HEK293 (cell line): ENCODE measurements around the gene NHLH1.
A peak's percentile ranks its signal among the peaks of the same experiment; 100 is the strongest.

Experiments used
- CTCF ChIA-PET: fragments of 350-600 bp; formaldehyde crosslinking; extraction: SDS; loops from one replicate; lab custom pipeline; 2021; ENCODE audit warnings: antibody characterized with exemption; lab: Yijun Ruan, JAX
- POLR2A ChIA-PET: fragments of 300-600 bp; formaldehyde crosslinking; extraction: SDS; loops from one replicate; lab custom pipeline; 2020; ENCODE audit warnings: antibody characterized with exemption, inconsistent platforms; lab: Yijun Ruan, JAX
- H3K27ac ChIP-seq: fragments of 200-500 bp; sonication (Bioruptor generic); 2 replicates; pipeline ENCODE4 v1.5.1; 2014; ENCODE audit warnings: low read depth, low read length, control low read depth, inconsistent platforms; ENCODE audit errors: extremely low read depth
- H3K36me3 ChIP-seq, 2 experiments: fragments of 200-500 bp in 1 of 2; sonication (Bioruptor generic) in 1 of 2; 1 replicate in 1 of 2; 2 replicates in 1 of 2; pipeline ENCODE4 v1.5.1; 2014 to 2017; ENCODE audit warnings: inconsistent platforms in 2 of 2, low read length in 2 of 2; ENCODE audit not compliant: control insufficient read depth in 2 of 2, insufficient read depth in 1 of 2
- H3K4me1 ChIP-seq: fragments of 200-500 bp; sonication (Bioruptor generic); 2 replicates; pipeline ENCODE4 v1.5.1; 2014; ENCODE audit warnings: mild to moderate bottlenecking, low read length, inconsistent platforms; ENCODE audit not compliant: control insufficient read depth, insufficient read depth
- H3K4me3 ChIP-seq: 2 replicates; pipeline ENCODE4 v1.5.1; 2011; ENCODE audit warnings: low read depth, mild to moderate bottlenecking, control low read depth, low read length, moderate library complexity
- H3K9me3 ChIP-seq: fragments of 200-500 bp; sonication (Bioruptor generic); 2 replicates; pipeline ENCODE4 v1.5.1; 2014; ENCODE audit warnings: low read depth, low read length, inconsistent platforms; ENCODE audit not compliant: control insufficient read depth, insufficient read depth
- BCL11B ChIP-seq: fragments of 450-650 bp; formaldehyde crosslinking; IDR thresholded peaks from 2 replicates; pipeline ENCODE4 v1.5.1; 2016; ENCODE audit warnings: low read depth, missing biosample characterization, missing genetic modification characterization
- HOXD13 ChIP-seq: sonication (generic); formaldehyde crosslinking; IDR thresholded peaks from 2 replicates; pipeline ENCODE4 v1.8.0; 2022; ENCODE audit warnings: missing genetic modification reagents, borderline replicate concordance
- KLF1 ChIP-seq: fragments of 450-650 bp; formaldehyde crosslinking; IDR thresholded peaks from 2 replicates; pipeline ENCODE4 v1.5.1; 2016; ENCODE audit warnings: missing biosample characterization, missing genetic modification characterization
- REPIN1 ChIP-seq: fragments of 450-650 bp; formaldehyde crosslinking; IDR thresholded peaks from 2 replicates; pipeline ENCODE4 v1.5.1; 2017; ENCODE audit warnings: missing biosample characterization, missing genetic modification characterization, low read depth
- TRIM28 ChIP-seq: IDR thresholded peaks from 2 replicates; pipeline ENCODE4 v1.6.1; 2011; ENCODE audit warnings: low read length, control low read depth, borderline replicate concordance
- ZBTB17 ChIP-seq: fragments of 450-650 bp; formaldehyde crosslinking; IDR thresholded peaks from 2 replicates; pipeline ENCODE4 v1.5.1; 2016; ENCODE audit warnings: missing biosample characterization, missing genetic modification characterization
- ZBTB21 ChIP-seq: fragments of 450-650 bp; formaldehyde crosslinking; IDR thresholded peaks from 2 replicates; pipeline ENCODE4 v1.5.1; 2017; ENCODE audit warnings: missing biosample characterization, missing genetic modification characterization
- ZBTB7A ChIP-seq: fragments of 450-650 bp; formaldehyde crosslinking; IDR thresholded peaks from 2 replicates; pipeline ENCODE4 v1.5.1; 2016; ENCODE audit warnings: low read depth, missing biosample characterization, missing genetic modification characterization
- ZFP69B ChIP-seq: fragments of 450-650 bp; formaldehyde crosslinking; IDR thresholded peaks from 2 replicates; pipeline ENCODE4 v1.5.1; 2016; ENCODE audit warnings: missing biosample characterization, missing genetic modification characterization
- ZNF211 ChIP-seq: fragments of 450-650 bp; formaldehyde crosslinking; IDR thresholded peaks from 2 replicates; pipeline ENCODE4 v1.5.1; 2016; ENCODE audit warnings: low read depth, missing biosample characterization, missing genetic modification characterization
- ZNF221 ChIP-seq: fragments of 450-650 bp; formaldehyde crosslinking; IDR thresholded peaks from 2 replicates; pipeline ENCODE4 v1.5.1; 2017; ENCODE audit warnings: missing biosample characterization, missing genetic modification characterization, borderline replicate concordance
- ZNF223 ChIP-seq: fragments of 450-650 bp; formaldehyde crosslinking; IDR thresholded peaks from 2 replicates; pipeline ENCODE4 v1.5.1; 2016; ENCODE audit warnings: missing biosample characterization, missing genetic modification characterization
- ZNF266 ChIP-seq: fragments of 450-650 bp; formaldehyde crosslinking; IDR thresholded peaks from 2 replicates; pipeline ENCODE4 v1.5.1; 2016; ENCODE audit warnings: missing biosample characterization, missing genetic modification characterization, low read depth
- ZNF311 ChIP-seq: fragments of 450-650 bp; formaldehyde crosslinking; IDR thresholded peaks from 2 replicates; pipeline ENCODE4 v1.5.1; 2017; ENCODE audit warnings: missing biosample characterization, missing genetic modification characterization, borderline replicate concordance
- ZNF324 ChIP-seq: fragments of 450-650 bp; formaldehyde crosslinking; IDR thresholded peaks from 2 replicates; pipeline ENCODE4 v1.5.1; 2016; ENCODE audit warnings: missing biosample characterization, missing genetic modification characterization
- ZNF391 ChIP-seq: fragments of 450-650 bp; formaldehyde crosslinking; IDR thresholded peaks from 2 replicates; pipeline ENCODE4 v1.5.1; 2016; ENCODE audit warnings: low read depth, missing biosample characterization, missing genetic modification characterization, borderline replicate concordance
- ZNF501 ChIP-seq: fragments of 450-650 bp; formaldehyde crosslinking; IDR thresholded peaks from 2 replicates; pipeline ENCODE4 v1.5.1; 2016; ENCODE audit warnings: missing biosample characterization, missing genetic modification characterization
- ZNF621 ChIP-seq: fragments of 450-650 bp; formaldehyde crosslinking; IDR thresholded peaks from 2 replicates; pipeline ENCODE4 v1.5.1; 2017; ENCODE audit warnings: missing biosample characterization, missing genetic modification characterization
- ZNF660 ChIP-seq: fragments of 450-650 bp; IDR thresholded peaks from 2 replicates; pipeline ENCODE4 v1.5.1; 2018; ENCODE audit warnings: missing biosample characterization, mild to moderate bottlenecking, missing genetic modification characterization
- ZNF677 ChIP-seq: fragments of 450-650 bp; IDR thresholded peaks from 2 replicates; pipeline ENCODE4 v1.5.0; 2018; ENCODE audit warnings: missing biosample characterization, mild to moderate bottlenecking, missing genetic modification characterization, moderate library complexity
- ZNF701 ChIP-seq: fragments of 450-650 bp; formaldehyde crosslinking; IDR thresholded peaks from 2 replicates; pipeline ENCODE4 v1.5.1; 2016; ENCODE audit warnings: missing biosample characterization, missing genetic modification characterization
- ZNF830 ChIP-seq: fragments of 450-650 bp; IDR thresholded peaks from 2 replicates; pipeline ENCODE4 v1.5.0; 2018; ENCODE audit warnings: missing biosample characterization, missing genetic modification characterization, low read depth, mild to moderate bottlenecking, moderate library complexity
- TF ChIP-seq, protein P1 (sequence below): fragments of 450-650 bp; formaldehyde crosslinking; IDR thresholded peaks from 2 replicates; pipeline ENCODE4 v1.5.1; 2017; ENCODE audit warnings: missing biosample characterization, missing genetic modification characterization
- TF ChIP-seq, protein P2 (sequence below): fragments of 450-650 bp; formaldehyde crosslinking; IDR thresholded peaks from 2 replicates; pipeline ENCODE4 v1.5.1; 2016; ENCODE audit warnings: missing biosample characterization, missing genetic modification characterization
- TF ChIP-seq, protein P3 (sequence below): fragments of 450-650 bp; formaldehyde crosslinking; IDR thresholded peaks from 2 replicates; pipeline ENCODE4 v1.5.1; 2017; ENCODE audit warnings: missing biosample characterization, missing genetic modification characterization
- TF ChIP-seq, protein P4 (sequence below): fragments of 450-650 bp; formaldehyde crosslinking; IDR thresholded peaks from 2 replicates; pipeline ENCODE4 v1.5.1; 2017; ENCODE audit warnings: missing biosample characterization, missing genetic modification characterization
- TF ChIP-seq, protein P5 (sequence below): fragments of 450-650 bp; formaldehyde crosslinking; conservative IDR thresholded peaks from 2 replicates; pipeline ENCODE4 v1.5.1; 2016; ENCODE audit warnings: low read depth, missing biosample characterization, missing genetic modification characterization
- TF ChIP-seq, protein P6 (sequence below): fragments of 450-650 bp; formaldehyde crosslinking; IDR thresholded peaks from 2 replicates; pipeline ENCODE4 v1.5.1; 2016; ENCODE audit warnings: missing biosample characterization, missing genetic modification characterization

Gene NHLH1

DNA sequence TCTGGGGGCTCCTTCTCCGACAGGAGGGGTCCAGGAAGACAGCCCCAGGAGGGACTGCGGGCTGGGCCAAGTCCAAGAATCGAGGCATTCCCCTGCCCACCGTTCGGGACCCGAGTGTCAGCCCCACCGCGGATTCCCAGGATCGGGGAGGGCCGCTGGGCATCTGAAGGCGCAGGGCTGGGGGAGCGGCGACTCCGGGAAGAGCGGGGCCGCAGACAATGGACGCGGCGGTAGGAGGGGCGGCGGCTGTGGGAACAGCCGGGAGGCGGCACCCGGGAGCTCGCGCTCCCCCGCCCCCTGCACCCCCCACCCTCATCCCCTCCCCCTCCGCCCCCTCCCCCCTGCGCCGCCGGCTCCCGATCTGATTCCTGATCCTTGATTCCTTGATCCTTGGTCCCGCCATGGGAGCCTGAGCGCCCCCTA lies 33.4 kb downstream of the NHLH1 start, which contains the start of gene VANGL2:
VANGL2 (plus strand) TSS at position 342 of the 423 bp plus-strand sequence. CDS start 15,274 bp downstream, outside the sequence.
- H3K4me3 ChIP-seq = peak within 1 kb of the TSS; percentile 75
- no peaks in the 10 kb centered on the region for H3K36me3 ChIP-seq
- H3K9me3 ChIP-seq = no peaks in the 10 kb centered on the region
- ChIA-PET POLR2A (interaction anchor here (1.0 kb wide), 1 partner anchor 9 kb away, joined by 5 read pairs; no protein-coding TSS in a partner anchor), CTCF (no interaction called here)
- peak within 1 kb of the TSS; percentile 58; the same call in 1 of the 2 replicates for H3K27ac ChIP-seq
- H3K4me1 ChIP-seq = no peaks in the 10 kb centered on the region
- no peak for TF ChIP-seq ZNF677 (tag by site-specific recombination)
- no peak for TF ChIP-seq ZNF211 (tag by site-specific recombination)
- no peak for TF ChIP-seq ZNF830 (tag by site-specific recombination)
- TF ChIP-seq REPIN1 (tag by site-specific recombination) = no peak
- TF ChIP-seq ZNF266 (tag by site-specific recombination) = no peak
- TF ChIP-seq TRIM28 = no peak
- TF ChIP-seq ZNF501 (tag by site-specific recombination) = 0 out of 2 replicates have a peak, but pooled peaks have one; percentile 79
- TF ChIP-seq ZNF391 (tag by site-specific recombination) = no peak
- TF ChIP-seq ZNF221 (tag by site-specific recombination) = no peak
- TF ChIP-seq ZBTB21 (tag by site-specific recombination) = no peak
- TF ChIP-seq ZFP69B (tag by site-specific recombination) = peak; percentile 34; the same call in 1 of the 2 replicates
- no peak for TF ChIP-seq HOXD13 (CRISPR knock-in tag)
- peak; percentile 41; the same call in 1 of the 2 replicates for TF ChIP-seq KLF1 (tag by site-specific recombination)
- TF ChIP-seq ZBTB7A = 0 out of 2 replicates have a peak, but pooled peaks have one; percentile 52
- peak; percentile 68; the same call in 1 of the 2 replicates for TF ChIP-seq ZNF324
- TF ChIP-seq, protein P1, sequence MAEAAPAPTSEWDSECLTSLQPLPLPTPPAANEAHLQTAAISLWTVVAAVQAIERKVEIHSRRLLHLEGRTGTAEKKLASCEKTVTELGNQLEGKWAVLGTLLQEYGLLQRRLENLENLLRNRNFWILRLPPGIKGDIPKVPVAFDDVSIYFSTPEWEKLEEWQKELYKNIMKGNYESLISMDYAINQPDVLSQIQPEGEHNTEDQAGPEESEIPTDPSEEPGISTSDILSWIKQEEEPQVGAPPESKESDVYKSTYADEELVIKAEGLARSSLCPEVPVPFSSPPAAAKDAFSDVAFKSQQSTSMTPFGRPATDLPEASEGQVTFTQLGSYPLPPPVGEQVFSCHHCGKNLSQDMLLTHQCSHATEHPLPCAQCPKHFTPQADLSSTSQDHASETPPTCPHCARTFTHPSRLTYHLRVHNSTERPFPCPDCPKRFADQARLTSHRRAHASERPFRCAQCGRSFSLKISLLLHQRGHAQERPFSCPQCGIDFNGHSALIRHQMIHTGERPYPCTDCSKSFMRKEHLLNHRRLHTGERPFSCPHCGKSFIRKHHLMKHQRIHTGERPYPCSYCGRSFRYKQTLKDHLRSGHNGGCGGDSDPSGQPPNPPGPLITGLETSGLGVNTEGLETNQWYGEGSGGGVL (tag by site-specific recombination) = no peak; the same call in 1 of the 2 replicates
- TF ChIP-seq, protein P2, sequence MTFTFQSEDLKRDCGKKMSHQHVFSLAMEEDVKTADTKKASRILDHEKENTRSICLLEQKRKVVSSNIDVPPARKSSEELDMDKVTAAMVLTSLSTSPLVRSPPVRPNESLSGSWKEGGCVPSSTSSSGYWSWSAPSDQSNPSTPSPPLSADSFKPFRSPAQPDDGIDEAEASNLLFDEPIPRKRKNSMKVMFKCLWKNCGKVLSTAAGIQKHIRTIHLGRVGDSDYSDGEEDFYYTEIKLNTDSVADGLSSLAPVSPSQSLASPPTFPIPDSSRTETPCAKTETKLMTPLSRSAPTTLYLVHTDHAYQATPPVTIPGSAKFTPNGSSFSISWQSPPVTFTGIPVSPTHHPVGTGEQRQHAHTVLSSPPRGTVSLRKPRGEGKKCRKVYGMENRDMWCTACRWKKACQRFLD = no peak
- TF ChIP-seq, protein P3, sequence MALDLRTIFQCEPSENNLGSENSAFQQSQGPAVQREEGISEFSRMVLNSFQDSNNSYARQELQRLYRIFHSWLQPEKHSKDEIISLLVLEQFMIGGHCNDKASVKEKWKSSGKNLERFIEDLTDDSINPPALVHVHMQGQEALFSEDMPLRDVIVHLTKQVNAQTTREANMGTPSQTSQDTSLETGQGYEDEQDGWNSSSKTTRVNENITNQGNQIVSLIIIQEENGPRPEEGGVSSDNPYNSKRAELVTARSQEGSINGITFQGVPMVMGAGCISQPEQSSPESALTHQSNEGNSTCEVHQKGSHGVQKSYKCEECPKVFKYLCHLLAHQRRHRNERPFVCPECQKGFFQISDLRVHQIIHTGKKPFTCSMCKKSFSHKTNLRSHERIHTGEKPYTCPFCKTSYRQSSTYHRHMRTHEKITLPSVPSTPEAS (tag by site-specific recombination) = no peak
- TF ChIP-seq ZBTB17 (tag by site-specific recombination) = 0 out of 2 replicates have a peak, but pooled peaks have one; percentile 0
- TF ChIP-seq ZNF311 (tag by site-specific recombination) = no peak
- TF ChIP-seq, protein P4, sequence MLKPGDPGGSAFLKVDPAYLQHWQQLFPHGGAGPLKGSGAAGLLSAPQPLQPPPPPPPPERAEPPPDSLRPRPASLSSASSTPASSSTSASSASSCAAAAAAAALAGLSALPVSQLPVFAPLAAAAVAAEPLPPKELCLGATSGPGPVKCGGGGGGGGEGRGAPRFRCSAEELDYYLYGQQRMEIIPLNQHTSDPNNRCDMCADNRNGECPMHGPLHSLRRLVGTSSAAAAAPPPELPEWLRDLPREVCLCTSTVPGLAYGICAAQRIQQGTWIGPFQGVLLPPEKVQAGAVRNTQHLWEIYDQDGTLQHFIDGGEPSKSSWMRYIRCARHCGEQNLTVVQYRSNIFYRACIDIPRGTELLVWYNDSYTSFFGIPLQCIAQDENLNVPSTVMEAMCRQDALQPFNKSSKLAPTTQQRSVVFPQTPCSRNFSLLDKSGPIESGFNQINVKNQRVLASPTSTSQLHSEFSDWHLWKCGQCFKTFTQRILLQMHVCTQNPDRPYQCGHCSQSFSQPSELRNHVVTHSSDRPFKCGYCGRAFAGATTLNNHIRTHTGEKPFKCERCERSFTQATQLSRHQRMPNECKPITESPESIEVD (tag by site-specific recombination) = no peak
- no peak for TF ChIP-seq ZNF701 (tag by site-specific recombination)
- TF ChIP-seq BCL11B (tag by site-specific recombination) = 0 out of 2 replicates have a peak, but pooled peaks have one; percentile 28
- TF ChIP-seq, protein P5, sequence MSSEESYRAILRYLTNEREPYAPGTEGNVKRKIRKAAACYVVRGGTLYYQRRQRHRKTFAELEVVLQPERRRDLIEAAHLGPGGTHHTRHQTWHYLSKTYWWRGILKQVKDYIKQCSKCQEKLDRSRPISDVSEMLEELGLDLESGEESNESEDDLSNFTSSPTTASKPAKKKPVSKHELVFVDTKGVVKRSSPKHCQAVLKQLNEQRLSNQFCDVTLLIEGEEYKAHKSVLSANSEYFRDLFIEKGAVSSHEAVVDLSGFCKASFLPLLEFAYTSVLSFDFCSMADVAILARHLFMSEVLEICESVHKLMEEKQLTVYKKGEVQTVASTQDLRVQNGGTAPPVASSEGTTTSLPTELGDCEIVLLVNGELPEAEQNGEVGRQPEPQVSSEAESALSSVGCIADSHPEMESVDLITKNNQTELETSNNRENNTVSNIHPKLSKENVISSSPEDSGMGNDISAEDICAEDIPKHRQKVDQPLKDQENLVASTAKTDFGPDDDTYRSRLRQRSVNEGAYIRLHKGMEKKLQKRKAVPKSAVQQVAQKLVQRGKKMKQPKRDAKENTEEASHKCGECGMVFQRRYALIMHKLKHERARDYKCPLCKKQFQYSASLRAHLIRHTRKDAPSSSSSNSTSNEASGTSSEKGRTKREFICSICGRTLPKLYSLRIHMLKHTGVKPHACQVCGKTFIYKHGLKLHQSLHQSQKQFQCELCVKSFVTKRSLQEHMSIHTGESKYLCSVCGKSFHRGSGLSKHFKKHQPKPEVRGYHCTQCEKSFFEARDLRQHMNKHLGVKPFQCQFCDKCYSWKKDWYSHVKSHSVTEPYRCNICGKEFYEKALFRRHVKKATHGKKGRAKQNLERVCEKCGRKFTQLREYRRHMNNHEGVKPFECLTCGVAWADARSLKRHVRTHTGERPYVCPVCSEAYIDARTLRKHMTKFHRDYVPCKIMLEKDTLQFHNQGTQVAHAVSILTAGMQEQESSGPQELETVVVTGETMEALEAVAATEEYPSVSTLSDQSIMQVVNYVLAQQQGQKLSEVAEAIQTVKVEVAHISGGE = no peak
- TF ChIP-seq ZNF660 = peak; percentile 60
- TF ChIP-seq ZNF223 (tag by site-specific recombination) = no peak
- TF ChIP-seq, protein P6, sequence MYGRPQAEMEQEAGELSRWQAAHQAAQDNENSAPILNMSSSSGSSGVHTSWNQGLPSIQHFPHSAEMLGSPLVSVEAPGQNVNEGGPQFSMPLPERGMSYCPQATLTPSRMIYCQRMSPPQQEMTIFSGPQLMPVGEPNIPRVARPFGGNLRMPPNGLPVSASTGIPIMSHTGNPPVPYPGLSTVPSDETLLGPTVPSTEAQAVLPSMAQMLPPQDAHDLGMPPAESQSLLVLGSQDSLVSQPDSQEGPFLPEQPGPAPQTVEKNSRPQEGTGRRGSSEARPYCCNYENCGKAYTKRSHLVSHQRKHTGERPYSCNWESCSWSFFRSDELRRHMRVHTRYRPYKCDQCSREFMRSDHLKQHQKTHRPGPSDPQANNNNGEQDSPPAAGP (tag by site-specific recombination) = peak; percentile 61; the same call in 1 of the 2 replicates
- TF ChIP-seq ZNF621 (tag by site-specific recombination) = no peak
